K562 treated with DMSO at 1 percent for 24 hours (cell line): ENCODE results near the gene ARID2. TPM values are rescaled to one million over a fixed set of nuclear protein-coding genes. Genes with fewer than 3 reads are reported as not detected.

Experiments
- total RNA-seq: library from RNA; unstranded; fragments of 300-600 nt; gene quantifications from 2 replicates; pipeline ENCODE4 v1.2.3, GENCODE V29; 2022; ENCODE audit warnings: low read depth; ENCODE audit not compliant: insufficient read depth

The ARID2 gene
- total RNA-seq: 7.4 and 8.6 TPM in 2 replicates

GRCh38 chr12:45729233-45730083 is at the start of gene ARID2:
ARID2 (plus strand) TSS chr12:45729706; CDS start chr12:45729837, 131 bp downstream.

